NK-92 (cell line): ENCODE data around the gene MLH1.
"Not testable (repeated sequence)": the region's sequence is repeated elsewhere in the genome, so short reads cannot be mapped to it uniquely, and the experiment has no call there.

ENCODE experiments used
- DNase-seq: peaks from one replicate; lab custom pipeline; 2025; ENCODE audit not compliant: unreplicated experiment; lab: John Stamatoyannopoulos, UW

Gene MLH1

DNA sequence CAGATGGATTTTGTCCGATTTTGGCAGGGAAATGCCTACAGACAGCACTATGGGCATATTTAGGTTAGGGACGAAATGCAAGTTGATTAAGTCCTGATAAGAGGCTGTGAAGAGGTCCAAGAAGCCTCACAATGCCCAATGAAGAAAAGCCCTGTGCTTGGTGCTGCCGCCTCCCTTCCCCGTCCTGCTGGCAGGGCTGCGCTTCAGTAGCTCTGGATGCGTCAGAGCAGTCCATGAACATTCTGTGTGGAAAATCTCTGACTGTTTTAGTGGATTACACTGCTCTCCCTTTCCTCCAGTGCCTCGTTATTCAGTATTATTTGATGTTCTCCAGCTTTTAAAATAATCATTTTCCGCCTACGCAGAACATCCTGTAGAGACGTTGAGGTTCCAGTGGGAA lies 39.6 kb downstream of the MLH1 start:
- DNase-seq = no peak

DNA sequence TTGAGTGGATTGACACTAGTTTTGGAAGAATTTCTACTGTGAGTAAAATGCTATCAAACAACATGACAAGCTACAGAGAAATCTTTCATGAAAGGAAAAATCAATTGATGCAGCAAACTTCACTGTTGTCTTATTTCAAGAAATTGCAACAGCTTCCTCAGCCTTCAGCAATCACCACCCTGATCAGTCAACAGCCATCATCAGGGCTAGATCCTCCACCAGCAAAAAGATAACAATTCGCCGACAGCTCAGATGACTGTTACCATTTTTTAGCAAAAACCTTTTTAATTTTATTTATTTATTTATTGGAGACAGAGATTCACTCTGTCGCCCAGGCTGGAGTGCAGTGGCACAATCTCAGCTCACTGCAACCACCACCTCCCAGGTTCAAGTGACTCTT lies 44.0 kb downstream of the MLH1 start:
- no peak for DNase-seq

DNA sequence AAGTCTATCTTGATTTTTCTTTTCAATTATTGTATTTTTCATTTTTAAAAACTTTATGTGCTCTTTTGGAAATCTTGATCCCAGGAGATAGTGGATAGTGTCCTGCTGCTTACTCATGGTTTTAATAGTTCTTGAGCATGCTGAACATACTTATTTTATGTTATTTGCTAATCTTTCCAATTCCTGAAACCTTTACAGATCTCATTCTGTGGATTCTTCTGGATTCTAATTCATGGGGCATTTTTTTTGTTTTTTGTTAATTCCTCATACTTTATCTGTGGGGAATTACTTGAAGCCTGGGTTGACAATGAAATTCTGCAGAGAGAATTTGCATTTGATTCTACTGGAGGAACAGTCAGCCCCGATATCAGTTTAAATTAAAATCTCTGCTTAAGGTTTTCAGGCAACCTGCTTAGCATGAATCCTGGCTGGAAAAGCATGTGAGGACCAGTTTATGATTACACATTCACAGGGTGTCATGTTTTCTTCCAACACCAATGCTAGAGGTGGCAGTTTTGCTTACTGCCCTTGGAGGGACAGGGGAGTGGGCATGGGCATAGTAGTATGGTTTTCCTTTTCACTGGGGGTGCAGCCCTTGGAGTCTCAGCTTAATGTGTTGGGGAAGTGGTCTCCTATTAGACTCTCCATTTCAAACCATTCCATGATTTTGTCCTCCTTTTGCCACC lies 46.0 kb downstream of the MLH1 start:
- no peak for DNase-seq

DNA sequence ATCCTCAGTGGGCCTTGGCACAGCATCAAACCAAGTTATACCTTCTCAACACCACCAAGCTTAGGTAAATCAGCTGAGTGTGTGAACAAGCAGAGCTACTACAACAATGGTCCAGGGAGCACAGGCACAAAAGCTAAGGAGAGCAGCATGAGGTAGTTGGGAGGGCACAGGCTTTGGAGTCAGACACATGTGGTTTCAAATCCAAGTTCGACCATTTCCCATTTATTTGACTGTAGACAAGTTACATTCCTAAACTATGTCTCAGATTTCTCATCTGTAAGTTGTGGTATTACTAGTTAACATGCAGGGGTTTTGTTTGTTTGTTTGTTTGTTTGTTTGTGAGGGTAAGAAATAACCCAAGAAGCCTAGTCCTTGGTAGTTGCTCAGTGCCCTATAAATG lies 46.9 kb downstream of the MLH1 start:
- DNase-seq = no peak

DNA sequence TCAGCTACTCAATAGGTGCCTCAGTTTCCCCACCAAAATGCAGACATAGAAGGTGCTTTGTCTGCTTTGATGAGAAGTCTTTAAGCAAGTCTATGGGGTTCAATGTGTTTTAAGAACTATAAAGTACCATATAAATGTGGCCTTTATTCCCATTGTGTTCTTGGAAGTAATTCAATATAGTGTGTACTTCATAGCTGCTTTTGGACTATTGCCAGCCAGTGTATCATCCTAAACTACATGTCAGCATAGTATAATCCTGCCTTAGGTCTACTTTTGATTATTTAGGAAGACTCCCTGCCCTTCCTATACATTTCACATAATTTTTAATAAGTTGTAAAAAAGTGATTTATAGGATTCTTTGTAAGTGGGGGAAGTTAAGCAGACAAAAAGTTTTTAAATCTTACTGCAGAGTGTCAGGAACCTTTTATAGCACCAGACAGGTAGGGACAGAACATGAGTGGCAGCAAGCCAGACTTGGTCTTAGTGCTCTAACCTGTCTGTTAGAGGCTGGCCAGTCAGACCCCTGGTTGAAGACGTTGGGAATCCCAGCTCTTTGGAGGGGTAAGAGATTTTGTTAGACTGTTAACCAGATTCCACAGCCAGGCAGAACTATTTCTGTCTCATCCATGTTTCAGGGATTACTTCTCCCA lies 48.4 kb downstream of the MLH1 start:
- no peak for DNase-seq

DNA sequence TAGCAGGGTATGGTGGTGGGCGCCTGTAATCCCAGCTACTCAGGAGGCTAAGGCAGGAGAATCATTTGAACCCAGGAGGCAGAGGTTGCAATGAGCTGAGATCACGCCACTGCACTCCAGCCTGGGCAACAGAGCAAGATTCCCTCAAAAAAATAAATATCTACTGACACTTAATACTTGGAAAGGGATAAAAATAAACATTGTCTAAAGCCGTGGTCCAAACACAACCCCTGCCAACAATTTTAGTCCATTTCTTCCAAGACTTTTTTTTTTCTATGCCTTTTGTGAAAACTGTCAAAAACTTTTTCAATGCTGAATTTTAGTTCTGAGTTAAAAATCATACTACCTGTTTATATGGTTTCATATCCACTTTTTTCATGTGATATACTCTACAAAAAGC lies 49.4 kb downstream of the MLH1 start:
- DNase-seq = not testable (repeated sequence)

DNA sequence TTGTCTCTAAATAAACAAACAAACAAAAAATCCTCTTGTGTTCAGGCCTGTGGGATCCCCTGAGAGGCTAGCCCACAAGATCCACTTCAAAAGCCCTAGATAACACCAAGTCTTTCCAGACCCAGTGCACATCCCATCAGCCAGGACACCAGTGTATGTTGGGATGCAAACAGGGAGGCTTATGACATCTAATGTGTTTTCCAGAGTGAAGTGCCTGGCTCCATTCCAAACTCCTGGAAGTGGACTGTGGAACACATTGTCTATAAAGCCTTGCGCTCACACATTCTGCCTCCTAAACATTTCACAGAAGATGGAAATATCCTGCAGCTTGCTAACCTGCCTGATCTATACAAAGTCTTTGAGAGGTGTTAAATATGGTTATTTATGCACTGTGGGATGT lies 57.0 kb downstream of the MLH1 start:
- DNase-seq = no peak

DNA sequence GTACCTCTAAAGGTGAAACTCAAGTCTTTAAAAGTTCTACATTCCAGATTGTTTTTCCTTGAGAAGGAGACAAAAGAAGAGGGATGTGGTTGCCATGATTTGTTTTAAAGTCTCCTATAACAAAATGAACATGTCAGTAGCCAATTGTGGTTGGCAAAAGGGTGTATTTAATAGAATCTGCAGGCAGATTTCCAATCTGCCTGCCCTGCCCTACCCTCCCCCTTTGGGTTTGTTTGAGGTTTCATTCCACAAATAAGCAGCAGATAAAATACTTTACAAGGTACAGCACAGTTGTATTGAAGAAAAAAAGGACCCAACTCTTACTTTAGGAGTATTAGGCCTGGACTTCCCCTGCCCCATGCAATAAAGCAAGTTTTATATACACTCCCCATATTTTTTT lies 59.5 kb downstream of the MLH1 start:
- no peak for DNase-seq

DNA sequence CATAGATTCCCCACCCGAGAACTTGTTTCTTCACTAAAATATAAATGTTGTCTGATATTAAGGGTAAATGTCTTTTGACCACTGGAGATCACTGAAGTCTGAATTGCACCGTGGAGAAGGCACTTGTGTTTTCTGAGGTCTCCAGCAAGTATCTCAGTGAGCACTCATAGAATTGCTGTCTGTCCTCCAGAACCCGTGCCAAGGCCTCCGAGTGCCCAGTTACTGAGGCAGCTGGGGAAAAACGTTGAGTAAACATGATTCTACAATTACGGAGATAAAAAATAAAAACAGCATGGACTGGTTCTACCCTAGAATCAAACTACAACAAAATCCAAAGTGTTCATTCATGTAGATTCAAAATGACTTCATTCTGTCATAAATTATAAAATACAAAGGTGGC lies 60.0 kb downstream of the MLH1 start:
- no peak for DNase-seq

DNA sequence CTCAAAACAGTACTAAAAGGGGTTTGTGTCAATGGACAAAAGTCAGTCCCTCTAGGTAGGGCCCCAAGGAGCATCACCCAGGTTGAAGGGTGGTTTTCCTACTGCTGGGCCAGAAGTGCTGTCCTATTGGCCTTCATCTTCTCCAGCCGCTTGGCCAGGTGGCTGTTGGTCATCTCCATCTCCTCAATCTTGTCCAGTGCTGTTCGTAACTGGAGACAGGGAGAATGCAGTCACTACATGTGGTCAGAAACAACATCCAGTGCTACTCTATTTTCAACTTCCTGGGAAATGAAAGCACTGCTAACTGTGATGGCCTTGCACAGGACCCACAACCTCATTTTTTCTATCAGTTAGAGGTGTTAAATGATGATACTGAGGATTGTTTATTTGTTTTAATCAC lies 60.4 kb downstream of the MLH1 start:
- DNase-seq = no peak

DNA sequence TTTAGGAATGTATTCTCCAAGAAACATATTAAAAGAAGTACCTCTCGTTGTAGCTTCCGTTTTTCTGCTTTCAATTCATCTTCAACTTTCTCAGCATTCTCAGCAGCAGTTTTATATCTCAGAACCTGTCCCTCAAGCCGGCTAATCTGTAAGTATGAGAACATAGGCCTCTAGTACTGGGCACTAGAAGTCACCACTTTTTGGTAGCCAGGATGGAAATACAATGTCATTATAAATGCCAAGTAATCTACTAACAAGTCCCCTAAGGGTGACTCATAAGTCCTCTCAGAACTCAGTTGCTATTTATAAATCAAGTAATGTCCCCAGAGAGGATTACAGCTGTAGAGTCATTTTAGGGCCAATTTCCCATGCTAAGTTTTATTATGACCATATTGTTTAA lies 61.1 kb downstream of the MLH1 start:
- DNase-seq = no peak

DNA sequence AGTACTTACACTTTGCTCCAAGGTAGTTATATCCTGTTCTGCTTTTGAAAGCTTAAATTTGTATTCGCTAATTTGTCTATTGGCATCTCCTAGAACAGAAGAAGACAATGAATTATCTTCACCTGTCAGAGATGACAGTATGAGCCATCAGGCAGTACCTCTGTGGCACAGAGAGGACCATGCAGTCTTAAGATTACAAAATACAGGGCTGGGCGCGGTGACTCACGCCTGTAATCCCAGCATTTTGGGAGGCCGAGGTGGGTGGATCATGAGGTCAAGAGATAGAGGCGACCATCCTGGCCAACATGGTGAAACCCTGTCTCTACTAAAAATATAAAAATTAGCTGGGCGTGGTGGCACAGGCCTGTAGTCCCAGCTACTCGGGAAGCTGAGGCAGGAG lies 61.8 kb downstream of the MLH1 start:
- not testable (repeated sequence) for DNase-seq

DNA sequence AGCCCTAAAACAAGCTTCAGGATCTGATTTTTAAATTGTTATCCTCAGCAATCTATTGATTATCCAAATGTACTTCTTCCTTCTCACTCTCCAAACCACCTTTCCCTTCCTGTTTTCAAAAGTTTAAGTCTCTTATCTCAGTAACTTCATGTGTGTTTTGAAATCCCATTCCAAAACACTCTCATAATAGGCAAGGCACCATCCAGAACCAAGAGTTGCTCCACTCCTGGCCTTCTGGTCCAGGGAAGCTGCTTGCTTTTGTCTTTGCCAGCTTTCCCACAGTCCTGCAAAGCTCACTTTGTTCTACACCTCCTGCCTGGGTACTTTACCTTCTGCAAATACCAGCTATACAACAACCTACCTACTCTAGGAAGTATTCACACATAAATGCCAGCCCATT lies 63.5 kb downstream of the MLH1 start:
- no peak for DNase-seq

DNA sequence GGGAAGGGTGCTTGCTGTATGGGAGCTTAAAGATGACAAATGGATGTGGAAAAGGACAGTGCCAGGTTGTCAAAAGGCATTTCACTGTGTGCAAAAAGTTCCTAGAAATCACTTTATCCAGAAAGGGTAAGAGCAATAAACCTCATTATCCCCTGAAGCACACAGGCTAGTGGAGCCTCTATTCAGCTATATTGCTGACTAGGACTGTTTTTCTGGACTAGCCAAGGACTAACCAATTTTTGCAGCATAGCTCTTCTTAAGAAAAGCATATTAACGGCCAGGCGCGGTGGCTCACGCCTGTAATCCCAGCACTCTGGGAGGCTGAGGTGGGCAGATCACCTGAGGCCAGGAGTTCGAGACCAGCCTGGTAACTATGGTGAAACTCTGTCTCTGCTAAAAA lies 64.8 kb downstream of the MLH1 start:
- no peak for DNase-seq

DNA sequence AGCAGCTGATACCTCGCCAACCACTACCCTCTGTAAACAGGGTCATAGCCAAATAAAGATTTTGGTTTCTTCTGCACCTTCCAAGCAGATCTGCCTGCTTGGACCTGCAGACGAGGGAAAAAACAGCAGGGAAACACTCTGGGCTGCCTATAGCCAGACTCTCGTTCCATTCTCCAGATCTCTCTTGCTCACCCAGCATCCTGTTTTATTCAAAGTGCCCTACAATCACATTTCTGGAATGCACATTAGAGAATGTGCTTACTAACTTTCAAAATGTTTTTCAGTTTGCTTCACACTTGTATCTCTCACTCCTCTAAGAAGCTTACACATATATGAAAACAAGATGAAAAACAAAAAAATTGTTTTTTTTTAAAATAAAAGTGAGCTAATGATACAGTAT lies 71.4 kb downstream of the MLH1 start:
- no peak for DNase-seq

DNA sequence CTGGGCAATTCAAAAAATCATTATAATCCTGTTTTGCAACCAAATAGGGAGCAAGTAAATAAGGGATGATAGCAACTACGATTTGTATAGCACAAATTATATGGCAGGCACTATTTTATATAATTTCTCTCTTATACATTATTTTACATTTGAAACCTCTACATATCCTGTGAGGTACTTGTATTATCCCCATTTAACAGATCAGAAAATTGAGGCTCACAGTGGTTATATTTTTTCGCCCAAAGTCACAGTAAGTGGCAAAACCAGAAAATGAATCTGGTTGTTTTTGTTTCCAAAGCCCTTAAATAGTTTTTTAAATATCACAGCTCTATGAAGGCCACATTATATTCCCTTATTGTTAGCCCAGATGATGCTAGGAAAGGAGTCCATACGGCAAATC lies 74.3 kb downstream of the MLH1 start:
- DNase-seq = no peak

DNA sequence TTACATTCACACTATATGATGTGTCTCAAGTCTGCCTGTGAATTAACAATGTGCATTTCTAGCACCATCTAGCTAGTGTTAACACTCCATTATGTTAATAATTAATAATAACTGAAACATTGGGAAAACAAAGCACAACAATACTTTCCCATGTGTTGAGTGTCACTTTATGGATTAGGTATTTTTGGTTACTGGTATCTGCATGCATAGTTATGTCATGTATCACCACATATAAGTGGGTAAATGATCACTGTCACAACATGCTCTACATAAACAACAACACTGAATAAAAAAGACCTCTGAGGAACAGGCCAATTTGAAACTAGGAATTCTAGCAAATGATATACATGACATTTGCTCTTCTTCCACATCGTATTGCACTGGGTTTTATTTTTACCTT lies 74.7 kb downstream of the MLH1 start:
- DNase-seq = no peak

DNA sequence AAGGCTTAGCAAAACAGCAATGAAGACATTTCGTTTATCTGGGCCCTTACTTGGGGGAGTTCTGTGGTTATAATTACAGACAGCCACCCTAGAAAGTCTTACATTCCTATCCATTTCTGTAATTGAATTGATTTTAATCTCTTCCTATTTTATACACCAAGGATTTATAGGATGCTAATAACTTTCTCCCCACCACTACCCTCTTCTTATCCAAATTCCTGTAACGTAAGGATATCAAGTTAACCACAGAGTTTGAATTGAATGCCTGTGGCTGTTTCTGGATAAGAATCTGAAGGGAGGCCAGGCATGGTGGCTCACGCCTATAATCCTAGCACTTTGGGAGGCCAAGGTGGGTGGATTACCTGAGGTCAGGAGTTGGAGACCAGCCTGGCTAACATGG lies 78.6 kb downstream of the MLH1 start:
- no peak for DNase-seq

DNA sequence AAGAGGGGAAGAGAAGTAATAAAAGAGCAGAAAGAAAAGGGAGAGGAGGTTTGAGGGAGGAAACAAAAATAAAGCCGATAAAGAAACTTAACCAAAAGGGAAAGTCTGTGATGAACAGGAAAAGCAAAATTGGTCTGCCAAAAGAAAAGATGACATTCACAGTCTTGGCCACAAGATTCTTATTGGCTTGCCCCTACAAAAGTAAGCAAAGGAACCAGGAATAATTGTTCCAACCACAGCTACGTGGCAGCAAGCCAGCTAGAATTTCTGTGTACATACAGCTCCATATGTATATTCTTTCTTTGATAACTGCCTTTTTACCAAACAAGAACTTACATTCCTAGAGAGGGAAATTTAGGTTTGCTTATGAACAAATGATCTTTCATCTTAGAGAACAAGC lies 79.6 kb downstream of the MLH1 start:
- DNase-seq = no peak

DNA sequence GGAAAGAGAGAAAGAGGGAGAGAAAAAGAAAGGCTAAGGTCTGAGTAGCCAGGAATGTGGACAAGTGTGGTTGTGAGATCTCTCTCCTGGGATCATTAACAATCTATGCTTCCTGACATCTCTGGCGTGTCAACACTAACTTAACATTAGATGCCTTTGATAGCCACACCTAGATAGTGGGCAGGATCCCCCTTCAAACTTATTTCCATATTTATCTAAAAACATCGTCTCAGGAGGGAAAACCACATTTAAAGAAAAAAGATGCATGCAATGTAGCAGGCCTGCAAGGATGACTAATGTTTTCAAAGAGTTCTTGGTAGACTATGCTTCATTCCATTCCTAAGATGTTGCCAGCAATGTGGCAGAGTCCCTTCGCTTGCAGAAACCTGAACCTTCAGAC lies 80.9 kb downstream of the MLH1 start:
- no peak for DNase-seq

DNA sequence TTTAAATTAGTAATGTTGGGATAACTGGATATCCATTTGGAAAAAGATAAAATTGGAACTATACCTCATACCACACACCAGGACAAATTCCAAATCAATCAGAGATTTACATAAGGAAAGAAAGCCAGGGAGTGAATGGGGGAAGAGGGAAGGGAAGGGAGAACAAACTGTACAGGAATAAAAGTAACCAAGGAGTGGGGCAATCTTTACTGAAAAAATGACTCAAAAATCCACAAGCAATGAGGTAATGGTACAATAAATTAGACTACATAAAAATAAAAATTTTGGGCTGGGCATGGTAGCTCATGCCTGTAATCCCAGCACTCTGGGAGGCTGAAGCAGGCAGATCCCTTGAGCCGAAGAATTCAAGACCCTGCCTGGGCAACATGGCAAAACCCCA lies 82.6 kb downstream of the MLH1 start:
- no peak for DNase-seq

DNA sequence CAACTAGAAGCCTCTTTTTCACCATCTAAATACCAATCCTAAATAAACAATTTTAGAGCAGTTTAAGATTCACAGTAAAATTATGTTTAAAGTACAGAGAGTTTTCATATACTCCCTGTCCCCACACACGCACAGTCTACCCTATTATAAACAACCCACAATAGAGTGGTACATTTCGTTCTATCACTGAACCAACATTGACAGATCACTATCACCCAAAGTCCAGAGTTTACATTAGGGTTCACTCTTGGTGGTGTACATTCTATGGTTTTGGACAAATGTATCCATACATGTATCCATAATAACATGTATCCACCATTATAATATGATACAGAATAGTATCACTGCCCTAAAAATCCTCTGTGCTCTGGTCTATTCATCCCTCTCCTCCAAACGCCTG lies 89.0 kb downstream of the MLH1 start:
- DNase-seq = no peak

DNA sequence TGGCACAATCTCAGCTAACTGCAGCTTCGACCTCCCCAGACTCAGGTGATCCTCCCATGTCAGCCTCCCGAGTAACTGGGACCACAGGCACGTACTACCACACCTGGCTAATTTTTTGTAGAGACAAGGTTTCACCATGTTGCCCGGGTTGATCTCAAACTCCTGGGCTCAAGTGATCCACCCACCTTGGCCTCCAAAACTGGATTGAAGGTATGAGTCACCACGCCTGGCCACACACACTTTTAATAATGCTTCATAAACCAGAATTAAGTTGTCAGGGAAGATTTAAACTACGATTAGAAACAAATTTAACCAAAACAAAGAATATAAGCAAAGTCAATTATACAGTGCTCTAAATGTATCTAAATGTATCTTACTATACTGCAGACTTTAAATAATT lies 93.6 kb downstream of the MLH1 start:
- no peak for DNase-seq
